AG04450 (cell line): ENCODE measurements around the gene TBC1D2. TPM values are rescaled to one million over a fixed set of nuclear protein-coding genes. Genes with fewer than 3 reads are reported as not detected.

Source experiments
- CTCF ChIA-PET: fragments of 300-600, 350-600 bp; formaldehyde crosslinking; extraction: SDS; loops from one replicate; lab custom pipeline; 2022; ENCODE audit warnings: antibody characterized with exemption, inconsistent platforms; lab: Charles Lee
- POLR2A ChIA-PET: fragments of 350-600 bp; formaldehyde crosslinking; extraction: SDS; loops from one replicate; lab custom pipeline; 2021; ENCODE audit warnings: antibody characterized with exemption, inconsistent platforms; lab: Yijun Ruan, JAX
- DNase-seq: peaks from one replicate; pipeline ENCODE4 v3.0.0-alpha.2; 2011; ENCODE audit warnings: low read depth, low spot score
- H3K27ac ChIP-seq: one replicate; pipeline ENCODE4 v1.5.1; 2012; ENCODE audit warnings: low read depth, low read length, control low read depth
- H3K27me3 ChIP-seq: one replicate; pipeline ENCODE4 v1.6.0; 2012; ENCODE audit warnings: low read length; ENCODE audit not compliant: control insufficient read depth, insufficient read depth
- H3K4me3 ChIP-seq: 2 replicates; pipeline ENCODE4 v1.5.1; 2011; ENCODE audit warnings: mild to moderate bottlenecking, low read depth, low read length, control low read depth
- H3K9me3 ChIP-seq: 2 replicates; pipeline ENCODE4 v1.5.1; 2012; ENCODE audit warnings: low read length; ENCODE audit not compliant: control insufficient read depth, insufficient read depth
- CTCF ChIP-seq: IDR thresholded peaks from 2 replicates; pipeline ENCODE4 v1.5.1; 2011; ENCODE audit warnings: low read depth, low read length, control low read depth, inconsistent platforms
- polyA plus RNA-seq: library from polyadenylated mRNA; depleted of rRNA; stranded (reverse); fragments of >200 nt; gene quantifications from 2 replicates; pipeline ENCODE4 v1.2.3, GENCODE V29; 2011

TBC1D2 gene
- polyA plus RNA-seq, 1 experiment, result 17.2 TPM

DNA sequence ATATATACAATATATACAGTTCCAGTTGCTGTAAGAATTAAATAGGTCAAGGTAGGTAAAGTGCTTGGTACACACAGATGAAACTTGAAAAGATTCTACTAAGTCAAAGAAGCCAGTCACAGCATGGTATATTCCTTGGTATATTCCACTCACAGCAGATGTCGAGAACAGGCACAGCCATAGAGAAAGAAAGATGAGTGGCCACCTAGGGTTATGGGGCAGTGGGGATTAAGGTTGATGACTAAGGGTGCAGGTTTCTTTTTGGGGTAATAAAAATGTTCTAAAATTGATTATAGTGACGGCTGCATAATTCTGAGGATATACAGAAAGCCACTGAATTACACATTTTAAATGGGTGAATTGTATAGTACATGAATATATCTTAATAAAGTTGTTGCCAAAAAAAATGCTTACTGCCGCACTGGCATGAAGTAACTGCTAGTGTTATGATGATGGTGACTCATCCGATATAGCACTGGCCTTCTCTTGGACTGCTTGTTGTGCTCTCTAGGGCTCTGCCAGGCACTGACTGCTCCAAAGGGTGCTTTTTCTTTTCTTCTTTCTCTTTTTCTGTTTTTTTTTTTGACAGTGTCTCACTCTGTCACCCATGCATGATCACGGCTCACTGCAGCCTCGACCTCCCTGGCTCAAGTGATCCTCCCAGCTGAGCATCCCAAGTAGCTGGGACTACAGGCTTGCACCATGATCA is 23.5 kb downstream of the TBC1D2 start:
- DNase-seq, result peak; percentile 55
- H3K27ac ChIP-seq, result peak overlapping the region; percentile 48
- no peak for TF ChIP-seq CTCF
- ChIA-PET POLR2A (interaction anchor here (0.7 kb wide), 1 partner anchor 12 kb away, joined by 3 read pairs; no protein-coding TSS in a partner anchor), CTCF (interaction anchor here (0.6 to 1.0 kb wide), 5 partner anchors 9 to 474 kb away, joined by 3 to 8 read pairs (median 4); no protein-coding TSS in a partner anchor)
- H3K9me3 ChIP-seq, result no peaks in the 10 kb centered on the region
- H3K27me3 ChIP-seq, result no peaks in the 10 kb centered on the region
- no peak overlapping the region for H3K4me3 ChIP-seq

DNA sequence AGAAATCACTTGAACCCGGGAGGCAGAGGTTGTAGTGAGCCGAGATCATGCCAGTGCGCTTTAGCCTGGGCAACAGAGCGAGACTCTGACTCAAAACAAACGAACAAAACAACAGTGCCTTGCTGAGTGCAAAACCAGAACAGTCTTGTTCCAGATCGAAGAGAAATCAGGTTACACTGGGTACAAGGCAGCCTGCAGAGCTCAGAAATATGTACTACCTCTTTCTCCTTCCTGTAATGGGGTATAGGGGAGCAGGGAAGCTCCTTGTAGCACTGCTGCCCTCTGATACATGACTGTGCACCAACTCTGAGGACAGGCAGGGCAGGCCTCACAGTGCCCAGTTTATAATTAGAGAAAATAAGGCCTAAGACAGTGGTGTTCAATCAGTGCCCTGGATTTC is 24.7 kb downstream of the TBC1D2 start:
- ChIA-PET POLR2A (interaction anchor here (0.6 kb wide), 1 partner anchor 75 kb away, joined by 3 read pairs; no protein-coding TSS in a partner anchor), CTCF (interaction anchor here (1.0 to 1.4 kb wide), 3 partner anchors 11 to 308 kb away, joined by 3 to 4 read pairs (median 4); no protein-coding TSS in a partner anchor)
- Histone ChIP-seq H3K4me3 (no peak overlapping the region), H3K9me3 (no peaks in the 10 kb centered on the region), H3K27me3 (no peaks in the 10 kb centered on the region), H3K27ac (no peak overlapping the region)
- no peak for TF ChIP-seq CTCF
- DNase-seq, result no peak

DNA sequence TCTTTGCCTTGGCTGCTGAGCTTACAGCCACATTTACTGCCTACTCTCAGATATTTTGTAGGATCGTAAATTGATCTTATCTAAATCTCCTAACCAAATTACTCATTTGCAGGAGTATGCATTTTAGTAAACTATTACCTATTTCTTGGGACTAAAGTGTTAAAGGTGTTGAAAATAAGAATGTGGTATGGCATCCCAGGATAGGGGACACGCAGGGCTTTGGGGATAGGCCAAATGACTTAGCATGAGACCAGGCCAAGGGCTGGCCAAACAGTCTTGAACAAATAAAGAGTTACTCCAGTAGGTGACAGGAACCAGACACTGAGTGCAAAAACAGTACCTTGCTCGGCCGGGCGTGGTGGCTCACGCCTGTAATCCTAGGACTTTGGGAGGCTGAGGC is 25.1 kb downstream of the TBC1D2 start:
- TF ChIP-seq CTCF, result no peak
- Histone ChIP-seq H3K27me3 (no peaks in the 10 kb centered on the region), H3K4me3 (no peak overlapping the region), H3K27ac (no peak overlapping the region), H3K9me3 (no peaks in the 10 kb centered on the region)
- DNase-seq, result no peak
- CTCF ChIA-PET, result interaction anchor here (0.6 to 1.4 kb wide), 2 partner anchors 37 to 598 kb away, joined by 3 read pairs; no protein-coding TSS in a partner anchor
- POLR2A ChIA-PET, result interaction anchor here (0.6 kb wide), 1 partner anchor 75 kb away, joined by 3 read pairs; no protein-coding TSS in a partner anchor

DNA sequence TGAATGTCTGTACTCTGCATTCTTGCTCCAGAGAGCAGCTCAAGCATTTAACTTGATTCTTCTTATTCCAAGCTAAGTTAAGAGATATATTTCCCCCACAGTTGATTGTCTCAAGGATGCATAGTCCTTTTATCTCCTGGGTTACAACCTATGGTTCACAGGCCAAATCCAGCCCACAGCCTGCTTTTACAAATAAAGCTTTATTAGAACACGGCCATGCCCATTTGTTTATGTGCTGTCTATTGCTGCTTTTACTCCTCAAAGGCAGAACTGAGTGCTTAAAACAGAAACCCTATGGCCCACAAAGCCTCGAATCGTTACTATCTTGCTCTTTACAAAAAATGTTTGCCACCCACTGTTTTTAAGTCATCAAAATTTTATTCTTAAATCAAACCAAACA is 25.8 kb downstream of the TBC1D2 start:
- no peak for DNase-seq
- POLR2A ChIA-PET, result no interaction called here
- Histone ChIP-seq H3K9me3 (no peaks in the 10 kb centered on the region), H3K27ac (no peak overlapping the region), H3K27me3 (no peaks in the 10 kb centered on the region), H3K4me3 (no peak overlapping the region)
- CTCF ChIA-PET, result no interaction called here
- TF ChIP-seq CTCF, result no peak

- Histone ChIP-seq H3K4me3 (no peak overlapping the region), H3K27ac (no peak overlapping the region), H3K27me3 (no peaks in the 10 kb centered on the region), H3K9me3 (no peaks in the 10 kb centered on the region)
- no peak for DNase-seq
- CTCF ChIA-PET, result no interaction called here
- POLR2A ChIA-PET, result no interaction called here
- TF ChIP-seq CTCF, result no peak
These were observed 26.4 kb downstream of the TBC1D2 start for GRCh38 chr9:98229090-98229395.
